ENCODE data around the gene PIM2.

PIM2 gene

GRCh38 chrX:48897625-48898306 is 21.1 kb downstream of the PIM2 start, which contains the start of the genes PQBP1 and TIMM17B:
TSS of gene PQBP1 (plus strand) at chrX:48897930. CDS start at chrX:48898510, 580 bp downstream.
TSS of gene TIMM17B (minus strand) at chrX:48897768. CDS start at chrX:48897749, 19 bp downstream.
- Histone ChIP-seq H3K4me3 (ENCODE audit: low read length) (peak within 1 kb of the TSS; percentile 88), H3K4me1 (ENCODE audit: control insufficient read depth, low read length) (peaks cover 13% of the 10 kb centered on the region), H3K79me2 (ENCODE audit: control insufficient read depth, low read length) (peaks cover 48% of the 10 kb centered on the region), H4K20me1 (ENCODE audit: control insufficient read depth, insufficient read depth, low read depth, low read length) (0 out of 2 replicates have a peak, but pooled peaks cover 3% of the 10 kb centered on the region), H3F3A (ENCODE audit: control insufficient read depth, insufficient read depth) (no peaks in the 10 kb centered on the region), H3K9me2 (replicated peaks; ENCODE audit: control insufficient read depth, low read length) (no peaks in the 10 kb centered on the region), H3K27me3 (ENCODE audit: control insufficient read depth, low read length) (no peaks in the 10 kb centered on the region), H3K27ac (ENCODE audit: low read depth, low read length) (peak within 1 kb of the TSS; percentile 81), H3K9me3 (ENCODE audit: control insufficient read depth, insufficient read depth, low read length) (no peaks in the 10 kb centered on the region), H3K36me3 (ENCODE audit: control insufficient read depth, low read length) (peaks cover 20% of the 10 kb centered on the region), H3K4me2 (ENCODE audit: low read length) (peak within 1 kb of the TSS; percentile 68)
- no peak for TF ChIP-seq CTCF (IDR thresholded peaks at IDR 0.05; ENCODE audit: low read depth, low read length, poor library complexity, severe bottlenecking)
- no peak for TF ChIP-seq EZH2phosphoT487 (IDR thresholded peaks at IDR 0.05; ENCODE audit: borderline replicate concordance, low read length)

- Histone ChIP-seq H3K9me2 (replicated peaks; ENCODE audit: control insufficient read depth, low read length) (no peaks in the 10 kb centered on the region), H4K20me1 (ENCODE audit: control insufficient read depth, insufficient read depth, low read depth, low read length) (0 out of 2 replicates have a peak, but pooled peaks cover 3% of the 10 kb centered on the region), H3K4me2 (ENCODE audit: low read length) (peak overlapping the region; percentile 56), H3K79me2 (ENCODE audit: control insufficient read depth, low read length) (peaks cover 48% of the 10 kb centered on the region), H3K9me3 (ENCODE audit: control insufficient read depth, insufficient read depth, low read length) (no peaks in the 10 kb centered on the region), H3F3A (ENCODE audit: control insufficient read depth, insufficient read depth) (no peaks in the 10 kb centered on the region), H3K27me3 (ENCODE audit: control insufficient read depth, low read length) (no peaks in the 10 kb centered on the region), H3K27ac (ENCODE audit: low read depth, low read length) (peak overlapping the region; percentile 81), H3K36me3 (ENCODE audit: control insufficient read depth, low read length) (peaks cover 16% of the 10 kb centered on the region), H3K4me1 (ENCODE audit: control insufficient read depth, low read length) (peaks cover 14% of the 10 kb centered on the region), H3K4me3 (ENCODE audit: low read length) (peak overlapping the region; percentile 88)
- TF ChIP-seq EZH2phosphoT487 (IDR thresholded peaks at IDR 0.05; ENCODE audit: borderline replicate concordance, low read length) (no peak), CTCF (IDR thresholded peaks at IDR 0.05; ENCODE audit: low read depth, low read length, poor library complexity, severe bottlenecking) (no peak)
These were observed 21.6 kb downstream of the PIM2 start for GRCh38 chrX:48897157-48897624.

GRCh38 chrX:48896611-48897011 is 22.2 kb downstream of the PIM2 start:
- Histone ChIP-seq H3K36me3 (ENCODE audit: control insufficient read depth, low read length) (peaks cover 13% of the 10 kb centered on the region), H3K79me2 (ENCODE audit: control insufficient read depth, low read length) (peaks cover 48% of the 10 kb centered on the region), H3K27ac (ENCODE audit: low read depth, low read length) (peak overlapping the region; percentile 81), H3K9me2 (replicated peaks; ENCODE audit: control insufficient read depth, low read length) (no peaks in the 10 kb centered on the region), H3K4me3 (ENCODE audit: low read length) (peak overlapping the region; percentile 88), H3F3A (ENCODE audit: control insufficient read depth, insufficient read depth) (no peaks in the 10 kb centered on the region), H3K4me2 (ENCODE audit: low read length) (peak overlapping the region; percentile 56), H3K27me3 (ENCODE audit: control insufficient read depth, low read length) (no peaks in the 10 kb centered on the region), H3K4me1 (ENCODE audit: control insufficient read depth, low read length) (peaks cover 18% of the 10 kb centered on the region), H4K20me1 (ENCODE audit: control insufficient read depth, insufficient read depth, low read depth, low read length) (0 out of 2 replicates have a peak, but pooled peaks cover 3% of the 10 kb centered on the region), H3K9me3 (ENCODE audit: control insufficient read depth, insufficient read depth, low read length) (no peaks in the 10 kb centered on the region)
- TF ChIP-seq CTCF (IDR thresholded peaks at IDR 0.05; ENCODE audit: low read depth, low read length, poor library complexity, severe bottlenecking), result no peak

Measured in DOHH2 (cell line).